ENCODE data around the gene CALCR. TPM values are rescaled to one million over a fixed set of nuclear protein-coding genes. Genes with fewer than 3 reads are reported as not detected.

The CALCR gene
- total and polyA plus RNA-seq, 2 donors (not counting 1 experiment from before 2014, with no cell fraction given) = not detected

GRCh38 chr7:93563584-93563983 is 10.9 kb downstream of the CALCR start:
- Mint-ChIP-seq H3K27me3 (no peaks in the 10 kb centered on the region), H3K9me3 (ENCODE audit: insufficient read depth) (no peaks in the 10 kb centered on the region), H3K4me3 (peak overlapping the region; percentile 35), H3K4me1 (peaks cover 39% of the 10 kb centered on the region), H3K27ac (no peak overlapping the region)
- no peak for ATAC-seq (ENCODE audit: low read depth)
- TF ChIP-seq CTCF (IDR thresholded peaks at IDR 0.05) = no peak
- no peak for TF ChIP-seq EZH2 (IDR thresholded peaks at IDR 0.05; ENCODE audit: borderline replicate concordance, insufficient read depth, low read depth, low read length, poor library complexity, severe bottlenecking)
- H2AFZ ChIP-seq (ENCODE audit: insufficient read depth, low read depth, low read length, poor library complexity, severe bottlenecking) = peak overlapping the region; percentile 52
- peak overlapping the region; percentile 24 for H3K9ac ChIP-seq (ENCODE audit: low read length)
- no peaks in the 10 kb centered on the region for H3K9me3 ChIP-seq (ENCODE audit: control extremely low read depth in 1 of 3, control insufficient read depth in 2 of 3, insufficient read depth in 1 of 3, low read length in 2 of 3)
- no peaks in the 10 kb centered on the region for H3K36me3 ChIP-seq (replicated peaks in 1 of 2; ENCODE audit: control extremely low read depth in 1 of 2, control insufficient read depth in 1 of 2, extremely low read depth in 1 of 2, insufficient read depth in 2 of 2, low read length in 1 of 2)
- H3K79me2 ChIP-seq (ENCODE audit: control insufficient read depth, insufficient read depth, low read length) = no peaks in the 10 kb centered on the region
- no peak overlapping the region for H3K27ac ChIP-seq (ENCODE audit: low read length in 2 of 2)
- no CpG with 5 or more reads among the region's 6 CpGs for WGBS (ENCODE audit: insufficient coverage)
- H4K20me1 ChIP-seq (ENCODE audit: control insufficient read depth, insufficient read depth, low read length, poor library complexity, severe bottlenecking) = no peaks in the 10 kb centered on the region
- intact Hi-C loops (cut with micrococcal nuclease) = no loop called here
- H3K4me3 ChIP-seq (ENCODE audit: control extremely low read depth in 1 of 5, extremely low read depth in 1 of 5, insufficient read depth in 1 of 5, low read depth in 2 of 5, low read length in 4 of 5) = no peak overlapping the region
- peak; percentile 24 for DNase-seq
- ChIA-PET CTCF (interaction anchor here (3.5 kb wide), 1 partner anchor 12 kb away, joined by 16 read pairs; no protein-coding TSS in a partner anchor), POLR2A (no interaction called here)
- peak overlapping the region; percentile 48 for H3K4me2 ChIP-seq (replicated peaks; ENCODE audit: low read depth, low read length, poor library complexity, severe bottlenecking)
- H3K27me3 ChIP-seq (replicated peaks in 1 of 4; ENCODE audit: control extremely low read depth in 1 of 4, control insufficient read depth in 3 of 4, insufficient read depth in 4 of 4, low read length in 3 of 4) = no peaks in the 10 kb centered on the region
- H3K4me1 ChIP-seq (ENCODE audit: control insufficient read depth in 2 of 2, insufficient read depth in 2 of 2, low read length in 2 of 2) = peaks cover 26 to 35% of the 10 kb centered on the region in 2 donors

- H3K27me3 Mint-ChIP-seq = no peaks in the 10 kb centered on the region
- Histone ChIP-seq H3K4me3 (ENCODE audit: control extremely low read depth in 1 of 5, extremely low read depth in 1 of 5, insufficient read depth in 1 of 5, low read depth in 2 of 5, low read length in 4 of 5) (no peak overlapping the region), H3K79me2 (ENCODE audit: control insufficient read depth, insufficient read depth, low read length) (no peaks in the 10 kb centered on the region), H3K4me1 (ENCODE audit: control insufficient read depth in 2 of 2, insufficient read depth in 2 of 2, low read length in 2 of 2) (peaks cover 26 to 36% of the 10 kb centered on the region in 2 donors), H3K27me3 (replicated peaks in 1 of 4; ENCODE audit: control extremely low read depth in 1 of 4, control insufficient read depth in 3 of 4, insufficient read depth in 4 of 4, low read length in 3 of 4) (no peaks in the 10 kb centered on the region), H3K27ac (ENCODE audit: low read length in 2 of 2) (no peak overlapping the region), H3K9me3 (ENCODE audit: control extremely low read depth in 1 of 3, control insufficient read depth in 2 of 3, insufficient read depth in 1 of 3, low read length in 2 of 3) (no peaks in the 10 kb centered on the region), H2AFZ (ENCODE audit: insufficient read depth, low read depth, low read length, poor library complexity, severe bottlenecking) (peak overlapping the region; percentile 52), H4K20me1 (ENCODE audit: control insufficient read depth, insufficient read depth, low read length, poor library complexity, severe bottlenecking) (no peaks in the 10 kb centered on the region), H3K4me2 (replicated peaks; ENCODE audit: low read depth, low read length, poor library complexity, severe bottlenecking) (peak overlapping the region; percentile 48), H3K36me3 (replicated peaks in 1 of 2; ENCODE audit: control extremely low read depth in 1 of 2, control insufficient read depth in 1 of 2, extremely low read depth in 1 of 2, insufficient read depth in 2 of 2, low read length in 1 of 2) (no peaks in the 10 kb centered on the region), H3K9ac (ENCODE audit: low read length) (peak overlapping the region; percentile 24)
- DNase-seq = no peak
- intact Hi-C loops (cut with micrococcal nuclease) = no loop called here
- no peak for TF ChIP-seq EZH2 (IDR thresholded peaks at IDR 0.05; ENCODE audit: borderline replicate concordance, insufficient read depth, low read depth, low read length, poor library complexity, severe bottlenecking)
- no peak for TF ChIP-seq CTCF (IDR thresholded peaks at IDR 0.05)
- no peak overlapping the region for H3K27ac Mint-ChIP-seq
- H3K9me3 Mint-ChIP-seq (ENCODE audit: insufficient read depth) = no peaks in the 10 kb centered on the region
- peaks cover 41% of the 10 kb centered on the region for H3K4me1 Mint-ChIP-seq
- WGBS (ENCODE audit: insufficient coverage) = no CpG with 5 or more reads among the region's 2 CpGs
- H3K4me3 Mint-ChIP-seq = no peak overlapping the region
- ChIA-PET CTCF (interaction anchor here (3.5 kb wide), 1 partner anchor 11 kb away, joined by 16 read pairs; no protein-coding TSS in a partner anchor), POLR2A (no interaction called here)
- ATAC-seq (ENCODE audit: low read depth) = no peak
These were observed 11.6 kb downstream of the CALCR start for GRCh38 chr7:93562936-93563335.
